ENCODE results near the gene ABCC1.

Gene ABCC1

DNA sequence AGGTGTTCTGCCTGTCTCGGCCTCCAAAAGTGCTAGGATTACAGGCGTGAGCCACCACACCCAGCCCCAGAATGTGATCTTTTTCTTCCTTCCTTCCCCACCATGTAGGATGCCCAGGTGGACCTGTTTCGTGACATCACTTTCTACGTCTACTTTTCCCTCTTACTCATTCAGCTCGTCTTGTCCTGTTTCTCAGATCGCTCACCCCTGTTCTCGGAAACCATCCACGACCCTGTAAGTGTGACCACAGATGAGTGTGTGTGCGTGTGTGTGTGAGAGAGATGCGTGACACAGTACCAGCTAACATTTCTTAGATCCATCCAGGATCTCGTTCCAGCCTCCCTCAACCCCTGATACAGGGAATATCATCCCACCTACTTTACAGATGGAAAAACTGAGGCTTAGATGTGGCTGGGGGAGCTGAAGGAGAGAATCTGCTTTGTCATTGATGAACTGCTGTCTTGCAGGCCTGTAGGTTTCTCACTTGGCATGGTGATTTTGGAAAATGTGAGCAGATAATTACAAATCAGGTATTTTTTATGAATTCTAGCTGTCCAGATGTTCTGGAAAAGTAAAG lies 67.1 kb downstream of the ABCC1 start:
- Histone ChIP-seq H3K9ac (ENCODE audit: insufficient read length, low read depth) (no peak overlapping the region), H3K36me3 (ENCODE audit: insufficient read depth, insufficient read length, low read length) (peaks cover 76% of the 10 kb centered on the region), H3K27me3 (ENCODE audit: insufficient read depth, insufficient read length) (no peaks in the 10 kb centered on the region), H3K4me3 (ENCODE audit: insufficient read length, low read depth) (no peak overlapping the region), H3K9me3 (ENCODE audit: insufficient read depth, low read length) (no peaks in the 10 kb centered on the region), H3K4me1 (ENCODE audit: insufficient read depth, insufficient read length) (no peaks in the 10 kb centered on the region)
- TF ChIP-seq YY1 (IDR thresholded peaks at IDR 0.05; ENCODE audit: insufficient read depth, insufficient read length) (no peak), SUZ12 (IDR thresholded peaks at IDR 0.05; ENCODE audit: extremely low read depth, insufficient read depth, insufficient read length) (no peak), ZNF274 (IDR thresholded peaks at IDR 0.05; ENCODE audit: low read depth, low read length) (no peak)
- no peak for DNase-seq (ENCODE audit: low read depth, low spot score)

GRCh38 chr16:16017812-16018211 lies 68.4 kb downstream of the ABCC1 start:
- Histone ChIP-seq H3K9ac (ENCODE audit: insufficient read length, low read depth) (no peak overlapping the region), H3K27me3 (ENCODE audit: insufficient read depth, insufficient read length) (no peaks in the 10 kb centered on the region), H3K4me1 (ENCODE audit: insufficient read depth, insufficient read length) (peaks cover 9% of the 10 kb centered on the region), H3K4me3 (ENCODE audit: insufficient read length, low read depth) (no peak overlapping the region), H3K9me3 (ENCODE audit: insufficient read depth, low read length) (no peaks in the 10 kb centered on the region), H3K36me3 (ENCODE audit: insufficient read depth, insufficient read length, low read length) (peaks cover 67% of the 10 kb centered on the region)
- TF ChIP-seq SUZ12 (IDR thresholded peaks at IDR 0.05; ENCODE audit: extremely low read depth, insufficient read depth, insufficient read length) (no peak), YY1 (IDR thresholded peaks at IDR 0.05; ENCODE audit: insufficient read depth, insufficient read length) (no peak), ZNF274 (IDR thresholded peaks at IDR 0.05; ENCODE audit: low read depth, low read length) (no peak)
- DNase-seq (ENCODE audit: low read depth, low spot score): no peak

GRCh38 chr16:16018705-16019104 lies 69.3 kb downstream of the ABCC1 start:
- no peaks in the 10 kb centered on the region for H3K27me3 ChIP-seq (ENCODE audit: insufficient read depth, insufficient read length)
- peaks cover 13% of the 10 kb centered on the region for H3K4me1 ChIP-seq (ENCODE audit: insufficient read depth, insufficient read length)
- no peak overlapping the region for H3K4me3 ChIP-seq (ENCODE audit: insufficient read length, low read depth)
- peaks cover 68% of the 10 kb centered on the region for H3K36me3 ChIP-seq (ENCODE audit: insufficient read depth, insufficient read length, low read length)
- H3K9ac ChIP-seq (ENCODE audit: insufficient read length, low read depth): no peak overlapping the region
- DNase-seq (ENCODE audit: low read depth, low spot score): no peak
- H3K9me3 ChIP-seq (ENCODE audit: insufficient read depth, low read length): no peaks in the 10 kb centered on the region
- TF ChIP-seq ZNF274 (IDR thresholded peaks at IDR 0.05; ENCODE audit: low read depth, low read length): no peak

DNA sequence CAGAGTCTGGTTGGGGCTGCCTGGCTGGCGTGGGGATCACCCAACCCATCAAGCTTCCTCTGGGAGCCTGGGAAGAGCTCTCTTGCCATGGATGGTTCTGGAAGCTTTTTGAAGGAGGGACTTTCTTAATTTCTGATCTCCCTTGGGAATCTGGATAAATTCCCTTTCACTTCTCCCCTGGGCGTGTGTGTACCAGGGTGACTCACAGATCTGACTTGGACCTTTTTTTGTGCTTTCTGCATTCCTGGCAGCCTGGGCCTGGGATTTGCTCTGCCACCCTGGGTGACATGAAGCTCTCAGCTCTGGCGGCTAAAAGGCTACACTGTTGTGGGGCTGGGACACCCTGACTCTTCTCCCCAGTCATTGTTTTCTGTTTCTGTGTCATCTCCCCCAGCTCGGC lies 70.1 kb downstream of the ABCC1 start:
- DNase-seq (ENCODE audit: low read depth, low spot score): no peak
- Histone ChIP-seq H3K36me3 (ENCODE audit: insufficient read depth, insufficient read length, low read length) (peaks cover 65% of the 10 kb centered on the region), H3K27me3 (ENCODE audit: insufficient read depth, insufficient read length) (no peaks in the 10 kb centered on the region), H3K9me3 (ENCODE audit: insufficient read depth, low read length) (no peaks in the 10 kb centered on the region), H3K4me1 (ENCODE audit: insufficient read depth, insufficient read length) (peaks cover 13% of the 10 kb centered on the region), H3K9ac (ENCODE audit: insufficient read length, low read depth) (no peak overlapping the region), H3K4me3 (ENCODE audit: insufficient read length, low read depth) (no peak overlapping the region)
- TF ChIP-seq ZNF274 (IDR thresholded peaks at IDR 0.05; ENCODE audit: low read depth, low read length): no peak

- H3K36me3 ChIP-seq (ENCODE audit: insufficient read depth, insufficient read length, low read length): peaks cover 66% of the 10 kb centered on the region
- TF ChIP-seq YY1 (IDR thresholded peaks at IDR 0.05; ENCODE audit: insufficient read depth, insufficient read length): no peak
- no peak for TF ChIP-seq ZNF274 (IDR thresholded peaks at IDR 0.05; ENCODE audit: low read depth, low read length)
- no peak for TF ChIP-seq SUZ12 (IDR thresholded peaks at IDR 0.05; ENCODE audit: extremely low read depth, insufficient read depth, insufficient read length)
- H3K4me1 ChIP-seq (ENCODE audit: insufficient read depth, insufficient read length): peaks cover 15% of the 10 kb centered on the region
Measured at GRCh38 chr16:16020291-16020690, 70.9 kb downstream of the ABCC1 start.

GRCh38 chr16:16021020-16021419 lies 71.6 kb downstream of the ABCC1 start:
- peaks cover 59% of the 10 kb centered on the region for H3K36me3 ChIP-seq (ENCODE audit: insufficient read depth, insufficient read length, low read length)
- no peak for DNase-seq (ENCODE audit: low read depth, low spot score)
- H3K9me3 ChIP-seq (ENCODE audit: insufficient read depth, low read length): no peaks in the 10 kb centered on the region
- H3K9ac ChIP-seq (ENCODE audit: insufficient read length, low read depth): no peak overlapping the region
- TF ChIP-seq YY1 (IDR thresholded peaks at IDR 0.05; ENCODE audit: insufficient read depth, insufficient read length): no peak
- no peak for TF ChIP-seq SUZ12 (IDR thresholded peaks at IDR 0.05; ENCODE audit: extremely low read depth, insufficient read depth, insufficient read length)
- TF ChIP-seq ZNF274 (IDR thresholded peaks at IDR 0.05; ENCODE audit: low read depth, low read length): no peak
- peaks cover 18% of the 10 kb centered on the region for H3K4me1 ChIP-seq (ENCODE audit: insufficient read depth, insufficient read length)
- no peaks in the 10 kb centered on the region for H3K27me3 ChIP-seq (ENCODE audit: insufficient read depth, insufficient read length)
- H3K4me3 ChIP-seq (ENCODE audit: insufficient read length, low read depth): no peak overlapping the region

More at GRCh38 chr16:16020291-16020690, 70.9 kb downstream of the ABCC1 start:
- no peak for DNase-seq (ENCODE audit: low read depth, low spot score)
- Histone ChIP-seq H3K4me3 (ENCODE audit: insufficient read length, low read depth) (no peak overlapping the region), H3K9me3 (ENCODE audit: insufficient read depth, low read length) (no peaks in the 10 kb centered on the region), H3K27me3 (ENCODE audit: insufficient read depth, insufficient read length) (no peaks in the 10 kb centered on the region), H3K9ac (ENCODE audit: insufficient read length, low read depth) (no peak overlapping the region)

DNA sequence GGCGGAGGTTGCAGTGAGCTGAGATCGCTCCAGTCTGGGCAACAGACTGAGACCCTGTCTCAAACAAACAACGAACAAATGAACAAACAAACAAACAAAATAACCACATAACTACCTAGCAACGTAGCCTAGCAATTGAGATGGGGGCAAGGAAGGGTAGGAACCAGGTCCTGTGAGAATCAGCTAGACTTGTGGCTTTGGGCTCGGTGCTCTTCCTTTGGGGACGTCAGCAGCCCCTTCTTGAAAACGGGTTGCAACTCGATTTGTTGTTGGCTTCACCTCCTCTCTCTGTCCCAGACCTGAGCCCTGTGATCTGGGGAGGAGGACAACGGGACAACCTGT lies 72.2 kb downstream of the ABCC1 start:
- Histone ChIP-seq H3K9me3 (ENCODE audit: insufficient read depth, low read length) (no peaks in the 10 kb centered on the region), H3K9ac (ENCODE audit: insufficient read length, low read depth) (peak overlapping the region; percentile 50), H3K36me3 (ENCODE audit: insufficient read depth, insufficient read length, low read length) (peaks cover 54% of the 10 kb centered on the region), H3K4me1 (ENCODE audit: insufficient read depth, insufficient read length) (peaks cover 18% of the 10 kb centered on the region), H3K4me3 (ENCODE audit: insufficient read length, low read depth) (no peak overlapping the region), H3K27me3 (ENCODE audit: insufficient read depth, insufficient read length) (no peaks in the 10 kb centered on the region)
- DNase-seq (ENCODE audit: low read depth, low spot score): no peak
- TF ChIP-seq ZNF274 (IDR thresholded peaks at IDR 0.05; ENCODE audit: low read depth, low read length): no peak
- no peak for TF ChIP-seq YY1 (IDR thresholded peaks at IDR 0.05; ENCODE audit: insufficient read depth, insufficient read length)
- no peak for TF ChIP-seq SUZ12 (IDR thresholded peaks at IDR 0.05; ENCODE audit: extremely low read depth, insufficient read depth, insufficient read length)

Data from NT2/D1 (cell line).